MM.1S (cell line): ENCODE results near the gene DIP2C.

ENCODE experiments used
- EZH2 ChIP-seq: fragments of 300-600 bp; sonication (generic); optimal IDR thresholded peaks from 2 replicates; pipeline ENCODE3; 2017; ENCODE audit warnings: low read depth, mild to moderate bottlenecking, antibody characterized with exemption, low read length, mixed read lengths
- EZH2phosphoT487 ChIP-seq: fragments of 300-600 bp; sonication (generic); IDR thresholded peaks from 2 replicates; pipeline ENCODE4 v1.6.1; 2018; ENCODE audit warnings: antibody characterized with exemption, low read length
- TF ChIP-seq, protein P1 (sequence below): fragments of 300-600 bp; sonication (generic); IDR thresholded peaks from 2 replicates; pipeline ENCODE4 v1.5.1; 2016; ENCODE audit warnings: antibody characterized with exemption, low read length, mixed read lengths

GRCh38 chr10:404346-404745 is 285.1 kb downstream of the DIP2C start:
- TF ChIP-seq, protein P1, sequence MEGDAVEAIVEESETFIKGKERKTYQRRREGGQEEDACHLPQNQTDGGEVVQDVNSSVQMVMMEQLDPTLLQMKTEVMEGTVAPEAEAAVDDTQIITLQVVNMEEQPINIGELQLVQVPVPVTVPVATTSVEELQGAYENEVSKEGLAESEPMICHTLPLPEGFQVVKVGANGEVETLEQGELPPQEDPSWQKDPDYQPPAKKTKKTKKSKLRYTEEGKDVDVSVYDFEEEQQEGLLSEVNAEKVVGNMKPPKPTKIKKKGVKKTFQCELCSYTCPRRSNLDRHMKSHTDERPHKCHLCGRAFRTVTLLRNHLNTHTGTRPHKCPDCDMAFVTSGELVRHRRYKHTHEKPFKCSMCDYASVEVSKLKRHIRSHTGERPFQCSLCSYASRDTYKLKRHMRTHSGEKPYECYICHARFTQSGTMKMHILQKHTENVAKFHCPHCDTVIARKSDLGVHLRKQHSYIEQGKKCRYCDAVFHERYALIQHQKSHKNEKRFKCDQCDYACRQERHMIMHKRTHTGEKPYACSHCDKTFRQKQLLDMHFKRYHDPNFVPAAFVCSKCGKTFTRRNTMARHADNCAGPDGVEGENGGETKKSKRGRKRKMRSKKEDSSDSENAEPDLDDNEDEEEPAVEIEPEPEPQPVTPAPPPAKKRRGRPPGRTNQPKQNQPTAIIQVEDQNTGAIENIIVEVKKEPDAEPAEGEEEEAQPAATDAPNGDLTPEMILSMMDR: no peak
- TF ChIP-seq EZH2 (no peak), EZH2phosphoT487 (no peak)
